ENCODE measurements around the gene UGGT1. TPM values are rescaled to one million over a fixed set of nuclear protein-coding genes. Genes with fewer than 3 reads are reported as not detected.

UGGT1 gene, protein sequence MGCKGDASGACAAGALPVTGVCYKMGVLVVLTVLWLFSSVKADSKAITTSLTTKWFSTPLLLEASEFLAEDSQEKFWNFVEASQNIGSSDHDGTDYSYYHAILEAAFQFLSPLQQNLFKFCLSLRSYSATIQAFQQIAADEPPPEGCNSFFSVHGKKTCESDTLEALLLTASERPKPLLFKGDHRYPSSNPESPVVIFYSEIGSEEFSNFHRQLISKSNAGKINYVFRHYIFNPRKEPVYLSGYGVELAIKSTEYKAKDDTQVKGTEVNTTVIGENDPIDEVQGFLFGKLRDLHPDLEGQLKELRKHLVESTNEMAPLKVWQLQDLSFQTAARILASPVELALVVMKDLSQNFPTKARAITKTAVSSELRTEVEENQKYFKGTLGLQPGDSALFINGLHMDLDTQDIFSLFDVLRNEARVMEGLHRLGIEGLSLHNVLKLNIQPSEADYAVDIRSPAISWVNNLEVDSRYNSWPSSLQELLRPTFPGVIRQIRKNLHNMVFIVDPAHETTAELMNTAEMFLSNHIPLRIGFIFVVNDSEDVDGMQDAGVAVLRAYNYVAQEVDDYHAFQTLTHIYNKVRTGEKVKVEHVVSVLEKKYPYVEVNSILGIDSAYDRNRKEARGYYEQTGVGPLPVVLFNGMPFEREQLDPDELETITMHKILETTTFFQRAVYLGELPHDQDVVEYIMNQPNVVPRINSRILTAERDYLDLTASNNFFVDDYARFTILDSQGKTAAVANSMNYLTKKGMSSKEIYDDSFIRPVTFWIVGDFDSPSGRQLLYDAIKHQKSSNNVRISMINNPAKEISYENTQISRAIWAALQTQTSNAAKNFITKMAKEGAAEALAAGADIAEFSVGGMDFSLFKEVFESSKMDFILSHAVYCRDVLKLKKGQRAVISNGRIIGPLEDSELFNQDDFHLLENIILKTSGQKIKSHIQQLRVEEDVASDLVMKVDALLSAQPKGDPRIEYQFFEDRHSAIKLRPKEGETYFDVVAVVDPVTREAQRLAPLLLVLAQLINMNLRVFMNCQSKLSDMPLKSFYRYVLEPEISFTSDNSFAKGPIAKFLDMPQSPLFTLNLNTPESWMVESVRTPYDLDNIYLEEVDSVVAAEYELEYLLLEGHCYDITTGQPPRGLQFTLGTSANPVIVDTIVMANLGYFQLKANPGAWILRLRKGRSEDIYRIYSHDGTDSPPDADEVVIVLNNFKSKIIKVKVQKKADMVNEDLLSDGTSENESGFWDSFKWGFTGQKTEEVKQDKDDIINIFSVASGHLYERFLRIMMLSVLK (N-terminal part only)
- total RNA-seq, result 68.1 and 90.0 TPM in 2 replicates

DNA sequence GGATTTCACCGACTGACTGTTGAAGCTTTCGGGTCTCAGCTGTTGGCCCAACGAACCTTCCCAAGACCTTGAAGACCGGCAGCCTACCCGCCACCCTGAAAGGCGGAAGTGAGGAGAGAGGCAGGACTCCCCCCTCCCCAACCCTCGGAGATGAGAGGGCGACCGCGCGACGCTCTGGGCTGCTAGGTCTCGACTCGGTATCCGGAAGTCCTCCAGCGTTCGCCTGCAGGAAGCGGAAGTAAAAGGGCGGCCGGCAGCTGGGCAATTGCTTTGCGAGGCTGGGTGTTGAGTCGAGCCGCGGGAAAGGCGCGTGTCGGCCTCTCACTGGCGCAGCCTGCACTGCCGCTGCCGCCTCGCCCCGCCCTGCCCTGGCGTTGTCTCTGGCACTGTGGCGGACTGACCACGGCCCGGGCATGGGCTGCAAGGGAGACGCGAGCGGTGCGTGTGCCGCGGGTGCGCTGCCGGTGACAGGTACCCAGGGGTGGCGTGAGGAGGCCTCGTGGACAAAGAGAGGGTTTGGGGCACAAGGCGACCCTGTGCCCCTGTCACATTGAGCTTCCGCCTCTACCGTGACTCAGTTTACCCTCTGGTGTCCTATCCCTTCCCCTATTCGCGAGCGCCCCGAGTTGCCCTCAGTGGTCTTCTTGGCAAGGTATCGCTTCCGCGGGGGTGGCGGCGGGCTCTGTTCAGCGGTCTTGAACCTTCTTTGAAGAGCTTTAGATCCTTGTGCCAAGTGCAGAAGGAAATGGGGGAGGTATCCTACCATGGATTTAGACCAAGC lies at the start of gene UGGT1:
Gene UGGT1 (plus strand): TSS at position 256 of the 781 bp plus-strand sequence. CDS start 158 bp downstream, at position 414.

Other genes starting within 250 kb of the UGGT1 start
- gene POLR2D, start 233.0 kb upstream of the UGGT1 start, total RNA-seq, result 15.8 and 20.9 TPM in 2 replicates
- gene AMMECR1L, start 205.2 kb upstream of the UGGT1 start, total RNA-seq, result 13.4 and 14.2 TPM in 2 replicates
- gene SAP130, start 63.1 kb upstream of the UGGT1 start, total RNA-seq, result 1.8 and 2.2 TPM in 2 replicates
- 25.5 and 30.0 TPM in 2 replicates for gene HS6ST1, start 227.7 kb downstream of the UGGT1 start, total RNA-seq

Data from smooth muscle cell of bladder (primary cell).